B cell (primary cell): ENCODE results near the gene JAML. TPM values are rescaled to one million over a fixed set of nuclear protein-coding genes. Genes with fewer than 3 reads are reported as not detected.

Source experiments
- ATAC-seq: fragments of 200-7000 bp; cut with Tn5 transposase; one replicate; pipeline ENCODE4 v1.10.0; 2021; ENCODE audit warnings: low read depth, mild to moderate bottlenecking, moderate number of reproducible peaks, moderate library complexity
- CTCF ChIA-PET: fragments of 350-600 bp; sonication (Branson Sonifier 250); formaldehyde crosslinking; loops from one replicate; lab custom pipeline; 2021; ENCODE audit warnings: antibody characterized with exemption, inconsistent platforms; lab: Charles Lee
- POLR2A ChIA-PET: fragments of 350-600 bp; sonication (Branson Sonifier 250); formaldehyde crosslinking; loops from one replicate; lab custom pipeline; 2021; ENCODE audit warnings: antibody characterized with exemption; lab: Charles Lee
- DNase-seq: peaks from one replicate; pipeline ENCODE4 v3.0.0; 2013
- H2AFZ ChIP-seq: 2 replicates; pipeline ENCODE4 v1.6.1; 2012; ENCODE audit warnings: mild to moderate bottlenecking, low read depth, low read length; ENCODE audit not compliant: insufficient read depth, poor library complexity, severe bottlenecking
- H3K27ac ChIP-seq, 2 donors: 1 replicate in 1 of 2; 2 replicates in 1 of 2; pipeline ENCODE4 v1.5.1; 2012 to 2013; ENCODE audit warnings: low read length in 2 of 2, mild to moderate bottlenecking in 2 of 2, moderate library complexity in 1 of 2
- H3K27me3 ChIP-seq, 4 experiments: fragments of 200-600 bp in 1 of 4; sonication (generic) in 1 of 4; replicated peaks in 1 of 4; 1 replicate in 2 of 4; 2 replicates in 2 of 4; pipeline versions ENCODE4 v1.6.1 to v1.7.0; 2013 to 2016; ENCODE audit warnings: low read length in 3 of 4, mild to moderate bottlenecking in 2 of 4, mixed read lengths in 1 of 4, moderate library complexity in 1 of 4; ENCODE audit not compliant: insufficient read depth in 4 of 4, control insufficient read depth in 3 of 4; ENCODE audit errors: control extremely low read depth in 1 of 4
- H3K36me3 ChIP-seq, 2 experiments: replicated peaks in 1 of 2; 1 replicate in 1 of 2; 2 replicates in 1 of 2; pipeline versions ENCODE4 v1.6.1 to v1.7.1; 2013; ENCODE audit warnings: low read length in 1 of 2; ENCODE audit not compliant: insufficient read depth in 2 of 2, control insufficient read depth in 1 of 2; ENCODE audit errors: control extremely low read depth in 1 of 2, extremely low read depth in 1 of 2
- H3K4me1 ChIP-seq, 2 donors: fragments of 200-600 bp in 1 of 2; sonication (generic) in 1 of 2; 1 replicate in 1 of 2; 2 replicates in 1 of 2; pipeline versions ENCODE4 v1.5.1 to v1.6.1; 2013 to 2017; ENCODE audit warnings: low read length in 2 of 2; ENCODE audit not compliant: control insufficient read depth in 2 of 2, insufficient read depth in 2 of 2
- H3K4me2 ChIP-seq: replicated peaks from 2 replicates; pipeline ENCODE3; 2012; ENCODE audit warnings: mild to moderate bottlenecking, low read depth, low read length; ENCODE audit not compliant: poor library complexity, severe bottlenecking
- H3K4me3 ChIP-seq, 5 experiments: fragments of 200-600 bp in 1 of 5; sonication (generic) in 1 of 5; 1 replicate in 3 of 5; 2 replicates in 2 of 5; pipeline versions ENCODE4 v1.5.1 to v1.7.0; 2011 to 2016; ENCODE audit warnings: low read length in 4 of 5, mild to moderate bottlenecking in 4 of 5, low read depth in 2 of 5, control low read depth in 1 of 5, moderate library complexity in 1 of 5; ENCODE audit not compliant: insufficient read depth in 1 of 5; ENCODE audit errors: control extremely low read depth in 1 of 5, extremely low read depth in 1 of 5
- H3K79me2 ChIP-seq: fragments of 200-600 bp; sonication (generic); one replicate; pipeline ENCODE4 v1.6.0; 2016; ENCODE audit warnings: low read length; ENCODE audit not compliant: control insufficient read depth, insufficient read depth
- H3K9ac ChIP-seq: fragments of 200-600 bp; sonication (generic); 2 replicates; pipeline ENCODE4 v1.6.1; 2017; ENCODE audit warnings: mild to moderate bottlenecking, low read length, moderate library complexity
- H3K9me3 ChIP-seq, 3 donors: one replicate each; pipeline versions ENCODE4 v1.6.1 to v1.7.1; 2013; ENCODE audit warnings: low read length in 2 of 3; ENCODE audit not compliant: control insufficient read depth in 2 of 3, insufficient read depth in 1 of 3; ENCODE audit errors: control extremely low read depth in 1 of 3
- H4K20me1 ChIP-seq: 2 replicates; pipeline ENCODE4 v1.6.0; 2012; ENCODE audit warnings: mild to moderate bottlenecking, low read length; ENCODE audit not compliant: insufficient read depth, control insufficient read depth, poor library complexity, severe bottlenecking
- H3K27ac Mint-ChIP-seq: one replicate; pipeline ENCODE4 v1.8.0; 2021; ENCODE audit warnings: mixed read lengths
- H3K27me3 Mint-ChIP-seq: one replicate; pipeline ENCODE4 v1.8.0; 2021; ENCODE audit warnings: mixed read lengths
- H3K4me1 Mint-ChIP-seq: one replicate; pipeline ENCODE4 v1.8.0; 2021; ENCODE audit warnings: mixed read lengths
- H3K4me3 Mint-ChIP-seq: one replicate; pipeline ENCODE4 v1.8.0; 2021; ENCODE audit warnings: mixed read lengths
- H3K9me3 Mint-ChIP-seq: one replicate; pipeline ENCODE4 v1.8.0; 2022; ENCODE audit warnings: mixed read lengths; ENCODE audit not compliant: insufficient read depth
- EZH2 ChIP-seq: IDR thresholded peaks from 2 replicates; pipeline ENCODE4 v1.6.1; 2012; ENCODE audit warnings: borderline replicate concordance, low read depth, mild to moderate bottlenecking, moderate library complexity, low read length; ENCODE audit not compliant: insufficient read depth, poor library complexity, severe bottlenecking
- WGBS: methylation state at CpG from one replicate; pipeline ENCODE4 v1.1.5; 2013; ENCODE audit warnings: missing lambda C conversion rate; ENCODE audit not compliant: insufficient coverage; 5-methylcytosine and 5-hydroxymethylcytosine counted together
- intact Hi-C: fragments of 100-400 bp; cut with micrococcal nuclease; formaldehyde crosslinking; loops from one replicate; pipeline ENCODE4 v1.10.0; 2022
- polyA plus RNA-seq: library from polyadenylated mRNA; depleted of rRNA; stranded (reverse); fragments of >200 nt; gene quantifications from 2 replicates; pipeline ENCODE4 v1.2.3, GENCODE V29; 2012
- total RNA-seq, 2 donors: library from RNA; stranded (reverse); fragments of 120-200 nt in 1 of 2; gene quantifications; 1 replicate in 1 of 2; 2 replicates in 1 of 2; pipeline versions ENCODE4 v1.2.3 to v1.2.4, GENCODE V29; 2013 to 2022
- TF ChIP-seq, protein P1 (sequence below): fragments of 200-600 bp; IDR thresholded peaks from one replicate; pipeline ENCODE4 v1.8.0; 2022; ENCODE audit warnings: antibody characterized with exemption, mild to moderate bottlenecking

JAML gene
- total and polyA plus RNA-seq, 2 donors (not counting 1 experiment from before 2014, with no cell fraction given), result 1.0 to 9.6 TPM

DNA sequence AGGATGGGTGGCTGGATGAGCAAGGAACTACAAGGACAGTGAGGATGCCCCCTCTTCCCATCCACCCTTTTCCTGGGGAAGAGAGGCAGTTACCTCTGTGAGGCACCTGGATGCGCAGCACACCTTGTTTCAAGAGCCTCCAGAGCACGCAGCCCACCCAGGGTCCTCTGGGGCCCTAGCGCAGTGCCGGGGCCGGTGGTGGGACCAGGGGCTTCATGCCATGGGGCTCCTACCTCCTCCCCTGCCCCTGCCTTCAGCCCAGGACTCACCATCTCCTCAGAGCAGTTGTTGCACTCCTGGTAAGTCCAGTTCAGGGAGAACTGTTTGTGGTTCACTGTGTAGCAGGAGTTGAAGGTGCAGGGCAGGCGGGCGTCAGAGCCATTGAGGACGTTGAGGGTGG is 56.5 kb downstream of the JAML start:
- H3K4me1 ChIP-seq, result peaks cover 0 to 5% of the 10 kb centered on the region in 2 donors
- DNase-seq (no peak), ATAC-seq (no peak)
- Mint-ChIP-seq H3K27me3 (peaks cover 36% of the 10 kb centered on the region), H3K27ac (no peak overlapping the region), H3K4me1 (peaks cover 3% of the 10 kb centered on the region), H3K4me3 (no peak overlapping the region), H3K9me3 (no peaks in the 10 kb centered on the region)
- no peak overlapping the region for H2AFZ ChIP-seq
- H3K4me2 ChIP-seq, result no peak overlapping the region
- no peak for TF ChIP-seq EZH2
- TF ChIP-seq, protein P1, sequence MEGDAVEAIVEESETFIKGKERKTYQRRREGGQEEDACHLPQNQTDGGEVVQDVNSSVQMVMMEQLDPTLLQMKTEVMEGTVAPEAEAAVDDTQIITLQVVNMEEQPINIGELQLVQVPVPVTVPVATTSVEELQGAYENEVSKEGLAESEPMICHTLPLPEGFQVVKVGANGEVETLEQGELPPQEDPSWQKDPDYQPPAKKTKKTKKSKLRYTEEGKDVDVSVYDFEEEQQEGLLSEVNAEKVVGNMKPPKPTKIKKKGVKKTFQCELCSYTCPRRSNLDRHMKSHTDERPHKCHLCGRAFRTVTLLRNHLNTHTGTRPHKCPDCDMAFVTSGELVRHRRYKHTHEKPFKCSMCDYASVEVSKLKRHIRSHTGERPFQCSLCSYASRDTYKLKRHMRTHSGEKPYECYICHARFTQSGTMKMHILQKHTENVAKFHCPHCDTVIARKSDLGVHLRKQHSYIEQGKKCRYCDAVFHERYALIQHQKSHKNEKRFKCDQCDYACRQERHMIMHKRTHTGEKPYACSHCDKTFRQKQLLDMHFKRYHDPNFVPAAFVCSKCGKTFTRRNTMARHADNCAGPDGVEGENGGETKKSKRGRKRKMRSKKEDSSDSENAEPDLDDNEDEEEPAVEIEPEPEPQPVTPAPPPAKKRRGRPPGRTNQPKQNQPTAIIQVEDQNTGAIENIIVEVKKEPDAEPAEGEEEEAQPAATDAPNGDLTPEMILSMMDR, result no peak
- ChIA-PET POLR2A (no interaction called here), CTCF (interaction anchor here (1.0 to 8.8 kb wide), 3 partner anchors 23 to 827 kb away, joined by 3 to 96 read pairs (median 63); no protein-coding TSS in a partner anchor)
- H3K27ac ChIP-seq, result no peak overlapping the region
- no peaks in the 10 kb centered on the region for H3K36me3 ChIP-seq
- H3K79me2 ChIP-seq, result no peaks in the 10 kb centered on the region
- no peaks in the 10 kb centered on the region for H4K20me1 ChIP-seq
- H3K27me3 ChIP-seq, result peaks cover 0 to 13% (median 1%) of the 10 kb centered on the region in 4 experiments
- no peak overlapping the region for H3K4me3 ChIP-seq
- no peaks in the 10 kb centered on the region for H3K9me3 ChIP-seq
- WGBS, result 88% methylated on average over 8 of the region's 8 CpGs
- intact Hi-C loops, result no loop called here
- H3K9ac ChIP-seq, result no peak overlapping the region

DNA sequence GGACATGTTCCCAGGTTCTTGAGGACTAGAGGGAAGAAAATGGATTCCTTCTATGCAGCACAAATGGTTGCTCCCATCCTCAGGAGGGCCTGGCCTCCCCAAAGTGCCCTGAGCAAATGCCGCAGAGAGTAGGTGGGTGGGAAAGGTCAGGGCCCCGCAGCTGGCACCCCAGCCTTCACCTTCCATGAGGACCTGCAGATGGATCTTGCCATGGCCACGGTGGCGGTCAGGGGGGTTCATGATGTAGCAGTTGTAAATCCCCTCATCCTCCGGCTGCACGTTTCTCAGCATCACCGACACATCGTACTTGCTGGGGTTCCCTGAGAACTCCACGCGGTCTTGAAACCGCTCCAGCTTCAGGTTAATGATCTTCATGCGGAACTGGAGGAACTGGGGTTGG is 56.9 kb downstream of the JAML start:
- CTCF ChIA-PET, result interaction anchor here (8.8 kb wide), 1 partner anchor 22 kb away, joined by 96 read pairs; no protein-coding TSS in a partner anchor
- Histone ChIP-seq H2AFZ (no peak overlapping the region), H4K20me1 (no peaks in the 10 kb centered on the region), H3K4me1 (peaks cover 0 to 5% of the 10 kb centered on the region in 2 donors), H3K27me3 (peaks cover 0 to 13% (median 1%) of the 10 kb centered on the region in 4 experiments), H3K4me3 (no peak overlapping the region), H3K79me2 (no peaks in the 10 kb centered on the region), H3K36me3 (no peaks in the 10 kb centered on the region), H3K27ac (no peak overlapping the region), H3K9ac (no peak overlapping the region), H3K9me3 (no peaks in the 10 kb centered on the region), H3K4me2 (no peak overlapping the region)
- DNase-seq, result no peak
- POLR2A ChIA-PET, result interaction anchor here (0.6 kb wide), 1 partner anchor 225 kb away, joined by 3 read pairs; no protein-coding TSS in a partner anchor
- intact Hi-C loops, result no loop called here
- Mint-ChIP-seq H3K27ac (no peak overlapping the region), H3K9me3 (no peaks in the 10 kb centered on the region), H3K4me1 (peaks cover 3% of the 10 kb centered on the region), H3K27me3 (peaks cover 32% of the 10 kb centered on the region), H3K4me3 (no peak overlapping the region)
- no peak for ATAC-seq
- TF ChIP-seq, protein P1, result no peak
- no peak for TF ChIP-seq EZH2
- 88% methylated on average over 8 of the region's 12 CpGs for WGBS
